GM19372 (cell line): ENCODE results near the gene CAVIN2.

ENCODE experiments used
- ATAC-seq: cut with Tn5 transposase; IDR thresholded peaks from one replicate; pipeline ENCODE4 v1.9.1; 2021; ENCODE audit warnings: mild to moderate bottlenecking, low read depth, moderate library complexity; ENCODE audit not compliant: unreplicated experiment

The CAVIN2 gene

DNA sequence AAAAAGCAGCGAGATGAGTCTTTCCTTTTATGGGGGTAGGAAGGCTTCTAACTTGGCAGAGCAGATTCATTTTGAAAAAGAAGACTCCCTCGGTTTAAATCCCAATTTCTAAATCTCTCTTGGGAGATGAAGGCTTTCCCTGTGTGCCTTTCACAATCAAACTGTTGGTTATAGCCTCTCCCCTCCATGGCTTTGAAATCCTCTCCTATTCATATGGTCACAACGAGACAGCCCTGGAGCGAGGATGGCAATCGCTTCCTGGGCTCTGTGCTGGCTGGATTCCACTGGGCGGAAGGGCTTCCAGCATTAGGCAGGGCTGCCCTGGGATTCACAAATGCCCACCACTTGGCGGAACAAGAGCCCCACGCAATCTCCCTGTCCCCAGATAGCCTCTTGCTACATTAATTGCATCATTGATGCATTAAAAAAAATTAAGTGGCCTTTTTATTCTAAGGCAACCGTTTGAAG is 1.6 kb downstream of the CAVIN2 start:
- no peak for ATAC-seq

GRCh38 chr2:191844706-191845105 is 2.2 kb downstream of the CAVIN2 start:
- ATAC-seq: no peak

- ATAC-seq: no peak
Observed at GRCh38 chr2:191840921-191841320, 6.0 kb downstream of the CAVIN2 start.

GRCh38 chr2:191839918-191840804 is 6.7 kb downstream of the CAVIN2 start:
- ATAC-seq: no peak

- ATAC-seq: no peak
Observed at GRCh38 chr2:191838526-191838925, 8.4 kb downstream of the CAVIN2 start.

DNA sequence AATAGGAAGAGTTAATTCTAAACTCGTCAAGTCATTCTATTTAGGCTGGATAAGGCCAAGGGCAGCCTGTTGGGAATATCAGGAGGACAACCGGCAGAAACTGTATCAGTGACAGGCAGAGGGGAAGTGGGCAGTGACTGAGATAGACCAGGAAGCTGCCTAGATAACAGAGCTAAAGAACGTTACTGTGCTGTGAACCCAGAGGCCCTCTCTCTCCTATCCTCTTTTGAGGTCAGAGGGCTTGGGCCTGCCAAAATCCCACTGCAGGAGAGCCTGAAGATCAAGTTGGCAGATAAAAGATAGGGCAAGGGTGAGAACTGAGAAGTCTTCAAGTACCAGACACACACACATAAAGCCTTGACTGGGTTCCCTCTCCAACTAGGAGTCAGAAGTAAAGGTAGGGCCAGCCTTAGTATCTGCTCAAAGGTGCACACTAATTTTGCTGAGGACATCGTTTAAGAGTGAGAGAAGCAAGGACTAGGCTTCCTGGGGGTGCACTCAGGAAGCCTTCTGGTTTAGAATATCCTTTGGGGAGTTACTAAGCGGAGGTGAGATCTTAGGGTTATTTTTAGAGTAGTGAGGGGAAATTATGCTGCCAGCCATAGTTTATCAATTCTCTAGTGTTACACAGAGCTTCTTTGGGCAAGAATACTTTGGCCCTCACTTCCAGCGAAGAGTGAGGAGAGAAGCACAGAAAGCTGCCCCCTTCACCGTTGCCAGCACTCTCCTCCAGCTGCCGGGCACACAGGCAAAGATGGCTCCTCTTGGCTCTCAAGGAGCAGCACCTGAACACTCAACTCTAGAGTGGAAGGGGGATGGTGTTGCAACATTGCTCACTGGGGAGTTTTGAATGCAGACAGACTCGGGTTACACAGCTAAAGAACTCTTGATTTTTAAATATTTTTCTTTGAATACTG is 9.8 kb downstream of the CAVIN2 start:
- peak; percentile 49 for ATAC-seq

DNA sequence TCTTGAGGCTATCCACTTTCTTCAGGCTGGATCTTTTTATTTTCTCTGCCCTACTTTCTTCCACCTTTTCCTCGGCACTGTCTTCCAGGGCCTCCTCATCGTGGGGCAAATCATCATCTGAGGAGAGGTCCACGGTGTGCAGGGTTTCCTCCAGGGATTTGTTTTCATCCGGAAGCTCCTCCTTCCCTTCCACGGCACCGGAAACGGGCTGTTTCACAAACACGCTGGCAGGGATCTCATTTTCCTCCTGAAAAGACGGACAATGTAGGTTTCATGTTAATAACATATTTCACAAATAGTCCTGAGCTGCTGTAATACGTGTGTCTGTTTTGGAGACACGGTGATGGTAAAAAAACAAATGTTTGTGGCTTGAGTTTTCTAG is 10.4 kb downstream of the CAVIN2 start:
- ATAC-seq: no peak

DNA sequence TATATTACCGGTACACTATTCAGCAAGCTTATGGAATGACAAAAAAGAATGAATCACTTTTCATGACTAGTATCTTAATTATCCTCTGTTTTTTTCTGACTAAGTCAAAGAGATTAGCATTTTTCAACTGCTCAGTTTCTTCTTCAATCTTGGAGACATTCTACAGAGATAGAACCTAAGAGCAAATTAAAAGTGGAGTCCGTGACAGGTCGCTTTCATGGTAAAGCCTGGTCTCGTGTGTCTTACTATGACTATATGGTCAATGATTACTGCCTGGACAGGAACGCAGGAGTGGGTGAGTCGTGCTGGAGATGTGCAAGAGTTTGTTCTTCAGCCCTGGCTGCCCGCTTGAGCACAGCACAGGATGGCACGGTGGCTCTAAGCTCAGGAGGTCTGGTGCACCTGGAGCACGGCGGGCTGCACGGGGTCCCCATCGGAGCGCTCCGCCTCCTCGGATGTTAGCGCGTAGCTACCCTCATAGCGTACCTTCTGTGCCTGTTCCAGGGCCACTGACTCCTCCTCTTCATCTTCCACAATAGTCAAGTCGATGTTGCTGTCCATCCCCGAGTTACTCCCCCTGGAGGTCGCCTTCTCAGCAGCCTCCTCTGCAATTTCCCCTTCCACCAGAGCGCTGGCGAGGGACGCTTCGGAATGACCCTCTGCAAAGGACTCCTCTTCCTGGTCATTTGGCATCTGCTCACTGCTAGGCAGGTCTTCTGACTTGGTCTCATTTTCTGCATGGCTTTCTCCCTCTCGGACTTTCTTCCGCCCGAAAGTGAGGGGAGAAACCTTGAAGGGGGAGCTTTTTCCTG is 11.1 kb downstream of the CAVIN2 start:
- no peak for ATAC-seq

GRCh38 chr2:191835100-191835499 is 11.8 kb downstream of the CAVIN2 start:
- ATAC-seq: no peak

DNA sequence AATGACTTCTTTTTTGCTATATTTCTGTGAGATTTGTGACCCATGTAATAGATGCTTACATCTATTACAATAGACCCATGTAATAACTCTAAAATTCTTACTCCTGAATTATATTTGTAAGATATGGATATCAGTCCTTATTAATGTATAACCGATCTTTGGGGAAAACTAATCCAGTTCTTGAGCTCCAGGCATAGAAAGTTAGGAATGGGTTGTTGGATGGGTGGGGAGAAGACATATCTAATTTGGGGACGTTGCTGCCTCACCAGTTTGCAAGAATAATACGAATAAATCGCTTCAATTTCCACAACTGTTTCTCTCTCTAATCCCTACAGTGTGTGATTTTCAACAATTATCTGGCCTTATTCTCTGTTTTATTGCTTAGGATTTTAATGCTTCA is 13.5 kb downstream of the CAVIN2 start:
- ATAC-seq: no peak

DNA sequence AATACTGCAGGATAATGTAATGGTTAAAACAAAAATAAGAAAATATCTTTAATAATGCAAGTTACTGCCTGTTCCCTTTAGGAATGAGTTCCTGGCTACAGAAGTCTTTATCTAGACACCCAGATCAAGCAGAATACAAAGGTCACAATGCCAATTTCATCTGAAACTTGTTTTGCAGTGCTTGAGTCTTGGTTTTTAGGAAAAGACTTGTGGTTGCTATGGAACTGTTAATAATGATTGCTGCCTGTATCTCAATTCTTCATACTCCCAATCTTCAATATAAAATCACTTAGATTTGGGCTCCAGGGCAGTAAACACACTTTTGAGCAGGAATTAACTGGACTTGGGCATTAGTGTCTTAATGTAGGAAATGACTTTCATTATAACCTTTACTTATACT is 14.2 kb downstream of the CAVIN2 start:
- no peak for ATAC-seq

DNA sequence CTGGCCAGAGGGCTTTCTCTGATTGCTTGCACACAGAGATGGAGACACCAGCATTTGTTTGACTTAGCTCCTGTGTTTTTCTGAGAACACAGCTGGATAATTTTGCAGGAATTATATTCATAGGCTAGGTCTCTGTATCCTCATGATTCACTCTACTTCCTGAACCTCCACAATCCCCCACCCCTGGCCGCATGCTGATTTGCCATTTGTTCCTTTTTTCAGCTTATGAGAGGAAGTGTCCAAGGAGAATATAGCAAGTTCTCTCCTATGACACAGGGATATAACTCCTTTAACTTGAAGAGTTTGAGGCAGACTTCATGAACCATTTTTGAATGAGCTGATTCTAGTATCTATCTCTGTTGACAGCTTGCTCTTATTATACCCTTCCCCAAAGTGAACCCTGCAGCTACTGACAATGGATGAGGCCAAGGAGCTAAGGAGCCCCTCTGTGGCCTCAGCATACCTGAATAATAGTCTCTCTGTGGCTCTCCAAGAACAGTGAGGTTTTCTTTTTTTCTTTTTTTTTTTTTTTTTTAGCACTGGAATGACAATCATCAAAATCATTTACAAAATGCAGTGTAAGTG is 15.4 kb downstream of the CAVIN2 start:
- no peak for ATAC-seq

DNA sequence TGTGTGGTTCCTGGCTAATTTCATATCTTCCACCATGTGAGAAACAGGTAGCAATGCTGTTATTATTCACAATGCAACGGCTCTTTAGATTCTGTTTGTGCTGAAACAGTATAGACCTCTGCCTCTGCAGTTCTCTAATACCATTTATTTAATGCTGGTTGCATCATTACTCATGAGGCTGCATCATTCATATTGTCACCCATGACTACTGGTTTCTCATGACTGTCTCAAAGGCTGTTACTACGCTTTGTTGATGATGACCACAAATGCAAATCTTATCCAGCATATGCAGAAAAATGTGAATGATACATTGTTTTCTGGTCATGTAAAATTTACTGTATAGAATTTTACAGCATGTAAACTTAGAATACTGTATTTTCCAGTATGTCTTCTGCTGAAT is 22.5 kb downstream of the CAVIN2 start:
- ATAC-seq: no peak

DNA sequence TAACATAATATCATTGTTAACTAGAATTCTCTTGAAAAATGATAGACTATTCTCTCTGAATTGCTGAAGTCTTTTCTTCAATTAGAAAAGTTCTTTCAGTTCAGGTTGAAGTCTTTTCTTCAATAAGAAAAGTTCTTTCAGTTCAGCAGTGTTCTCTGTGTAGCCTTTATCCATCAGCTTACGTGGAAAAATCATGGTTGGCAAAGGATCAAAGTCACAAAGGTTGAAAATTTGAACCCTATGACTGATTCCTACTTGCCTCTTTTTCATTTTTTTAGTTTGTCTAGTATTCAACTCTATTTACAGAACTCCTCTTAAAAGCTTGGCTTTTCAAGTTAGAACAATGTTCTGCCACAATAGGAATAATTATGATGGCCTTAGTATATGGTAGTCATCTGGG is 25.8 kb downstream of the CAVIN2 start:
- ATAC-seq: no peak

GRCh38 chr2:191818725-191819350 is 28.1 kb downstream of the CAVIN2 start:
- no peak for ATAC-seq

DNA sequence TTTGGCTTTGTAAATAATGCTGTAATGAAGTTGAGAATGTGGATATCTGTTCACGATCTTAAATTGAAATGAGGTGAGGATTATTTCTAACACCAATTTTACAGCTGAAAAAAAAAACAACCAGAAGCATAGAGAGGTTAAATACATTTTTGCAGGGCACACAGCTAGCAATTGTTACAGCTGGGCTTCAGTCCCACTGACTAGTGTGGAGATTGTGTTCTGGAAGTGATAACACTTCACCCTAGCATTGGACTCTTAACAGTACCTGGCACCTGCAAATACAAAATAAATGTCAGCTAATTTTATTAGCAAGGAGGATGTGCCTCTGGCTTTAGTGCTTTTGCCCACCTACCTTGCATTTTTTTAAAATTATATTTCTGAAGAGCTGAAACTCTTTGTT is 28.8 kb downstream of the CAVIN2 start:
- no peak for ATAC-seq

- no peak for ATAC-seq
Observed at GRCh38 chr2:191815010-191815409, 31.9 kb downstream of the CAVIN2 start.

DNA sequence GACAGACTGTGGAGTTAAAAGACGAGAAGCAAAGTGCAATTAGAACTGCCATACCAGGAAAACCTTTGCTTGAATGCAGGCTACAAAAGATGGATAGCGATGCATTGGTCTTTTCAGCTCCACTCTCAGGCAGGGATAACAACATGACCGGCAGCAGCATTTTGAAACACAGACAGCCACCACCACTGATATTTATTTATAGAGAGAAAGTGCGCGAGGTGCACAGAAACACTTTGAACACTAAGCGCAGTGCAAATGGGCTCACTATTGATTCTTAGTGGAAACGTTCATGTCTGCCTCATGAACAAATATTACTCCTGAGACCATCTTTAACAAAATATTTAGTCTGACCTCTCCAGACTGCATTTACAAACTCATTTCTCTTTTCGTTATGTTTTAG is 32.9 kb downstream of the CAVIN2 start:
- no peak for ATAC-seq

DNA sequence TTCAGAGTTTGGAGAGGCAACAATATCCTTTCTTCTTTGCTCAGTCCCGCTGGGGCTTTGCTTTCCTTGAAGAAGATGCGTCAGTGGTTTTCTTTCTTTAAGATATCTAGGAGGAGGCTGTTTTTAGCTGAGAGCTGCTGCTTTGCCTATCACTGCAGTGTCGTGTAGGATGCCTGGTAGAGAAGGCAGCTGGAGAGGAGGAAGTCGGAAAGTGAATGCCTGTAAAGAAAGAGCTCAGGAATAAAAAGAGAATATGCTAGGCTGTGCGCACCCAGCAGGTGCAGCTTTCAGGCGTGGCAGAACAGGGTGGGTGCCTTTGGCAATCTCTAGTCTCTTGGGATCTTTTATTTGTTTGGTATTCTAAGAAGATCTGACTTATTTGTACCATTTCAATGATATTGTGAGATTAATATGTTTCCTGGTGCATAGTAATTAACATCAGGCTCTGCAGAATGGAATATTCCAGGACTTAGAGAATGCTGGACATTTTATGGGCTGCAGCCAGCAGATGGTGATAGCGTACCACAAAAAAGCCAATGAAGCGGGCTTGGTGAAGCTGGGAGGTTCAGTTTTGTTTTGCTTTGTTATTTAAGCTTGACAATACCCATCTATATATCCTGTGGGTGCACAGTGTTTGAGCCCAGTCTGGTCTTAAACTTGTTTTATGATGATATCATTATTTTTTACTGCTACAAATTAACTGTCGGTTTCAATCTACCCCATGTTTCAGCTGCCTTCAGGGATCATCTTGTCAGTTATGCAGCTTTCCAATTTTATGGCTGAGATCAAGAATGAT is 34.9 kb downstream of the CAVIN2 start:
- ATAC-seq: peak; percentile 87
